Adrenal gland (tissue), 19 donors: Measurements from ENCODE around the gene GIPR. TPM values are rescaled to one million over a fixed set of nuclear protein-coding genes. Genes with fewer than 3 reads are reported as not detected.
"Not testable (repeated sequence)": the region's sequence is repeated elsewhere in the genome, so short reads cannot be mapped to it uniquely, and the experiment has no call there.

Experiments used
- DNase-seq, 7 donors: peaks; one replicate each; pipeline ENCODE4 v3.0.0-alpha.2; 2019 to 2020
- H3K27ac ChIP-seq, 5 donors: fragments of 200-600 bp; sonication (generic) in 4 of 5; 1 replicate in 3 of 5; 2 replicates in 2 of 5; pipeline versions ENCODE4 v1.5.1 to v1.8.0; 2016 to 2020; ENCODE audit warnings: mild to moderate bottlenecking in 1 of 5
- H3K27me3 ChIP-seq: fragments of 200-600 bp; 2 replicates; pipeline ENCODE4 v1.8.0; 2021
- H3K36me3 ChIP-seq, 2 donors: fragments of 200-600 bp; replicated peaks in 1 of 2; 1 replicate in 1 of 2; 2 replicates in 1 of 2; pipeline versions ENCODE4 v1.5.1 to v1.8.0; 2018 to 2022
- H3K4me1 ChIP-seq, 2 donors: fragments of 200-600 bp; replicated peaks in 1 of 2; 1 replicate in 1 of 2; 2 replicates in 1 of 2; pipeline versions ENCODE4 v1.5.1 to v1.8.0; 2018 to 2021
- H3K4me3 ChIP-seq, 4 donors: fragments of 200-600 bp; sonication (generic) in 3 of 4; one replicate each; pipeline ENCODE4 v1.5.1; 2016 to 2018
- H3K9me3 ChIP-seq, 3 donors: fragments of 200-600 bp; sonication (generic) in 1 of 3; replicated peaks in 1 of 3; 1 replicate in 2 of 3; 2 replicates in 1 of 3; pipeline versions ENCODE4 v1.5.1 to v1.8.0; 2016 to 2021
- CTCF ChIP-seq, 6 experiments: fragments of 450-650 bp in 4 of 6; fragments of 200-600 bp in 2 of 6; sonication (generic) in 1 of 6; IDR thresholded peaks; 1 replicate in 5 of 6; 2 replicates in 1 of 6; pipeline versions ENCODE4 v1.5.1 to v1.8.0; 2016 to 2021; ENCODE audit warnings: antibody characterized with exemption in 6 of 6, mild to moderate bottlenecking in 2 of 6, moderate library complexity in 1 of 6
- POLR2A ChIP-seq, 2 donors: fragments of 450-650 bp; IDR thresholded peaks; one replicate each; pipeline ENCODE4 v1.6.1; 2017; ENCODE audit warnings: antibody characterized with exemption in 2 of 2, mild to moderate bottlenecking in 2 of 2, moderate library complexity in 1 of 2
- WGBS, 4 donors: extraction: QIAGEN DNeasy Blood & Tissue Kit in 2 of 4; methylation state at CpG; one replicate each; pipeline versions ENCODE4 v1.1.5 to v1.1.7; 2013 to 2017; 5-methylcytosine and 5-hydroxymethylcytosine counted together
- intact Hi-C, 2 donors: fragments of 100-400 bp; cut with DNase I; formaldehyde crosslinking; loops; one replicate each; pipeline versions ENCODE4 v1.14.1 to v1.15.0; 2022 to 2023
- long read RNA-seq, 10 donors: library from polyadenylated mRNA in 3 of 10; unstranded in 2 of 10; stranded (forward) in 1 of 10; transcript quantifications; one replicate each; pipeline ENCODE4 v2.0.0 and lab custom pipeline, GENCODE V29; 2021 to 2026
- polyA plus RNA-seq, 3 donors: library from polyadenylated mRNA; stranded (reverse); fragments of 200-250 nt in 2 of 3; fragments of 350-450 nt in 1 of 3; fragmentation: Illumina TruSeq in 1 of 3; extraction: RNeasy Lipid Tissue Mini Kit (QIAGEN cat#74804) in 1 of 3; gene quantifications; one replicate each; pipeline ENCODE4 v1.2.3, GENCODE V29; 2013 to 2014
- total RNA-seq, 9 donors: library from RNA; depleted of rRNA in 4 of 9; stranded (reverse); fragments of >200 nt in 4 of 9; fragments of 120-200 nt in 1 of 9; fragmentation: NEBNext Ultra II Directional in 1 of 9; extraction: Animal tissue kit (Norgen Biotek cat#: 25700) in 1 of 9; gene quantifications; one replicate each; pipeline versions ENCODE4 v1.1.0 to v1.2.4, GENCODE V29; 2013 to 2023
- donor health status: healthy with polysubstance abuse.
- donor health status: Bipolar disorder and iron deficiency.
- donor health status: DM: yes; HTN: yes; CAD: no.
- donor health status: DM: no; HTN: no; CAD: no.
- donor health status: DM: no; HTN: no; CAD: no.
- donor health status: DM: yes; HTN: yes; CAD: no.

GIPR gene
- 1 to 10 TPM in 1 of 9 donors, under 1 TPM in 5, not detected in 3; 0.28 to 1.3 (median 0.70) TPM for total RNA-seq
- 1 to 10 TPM in 1 of 3 donors, under 1 TPM in 1, not detected in 1; 0.80 to 1.8 TPM for polyA plus RNA-seq
- long read RNA-seq, donor 1: 0 reads
- long read RNA-seq, donor 2: 0 reads
- long read RNA-seq, donor 3: 0 reads
- long read RNA-seq, donor 4: 0 reads
- long read RNA-seq, donor 5: 0 reads
- long read RNA-seq, donor 6: 0 reads
- long read RNA-seq, donor 7: 0 reads
- long read RNA-seq, donor 8: 0 reads
- long read RNA-seq, donor 9, partial matches to known transcripts: 465 of 465 reads
- long read RNA-seq, donor 9, other reads (novel, unspliced or antisense): 0 of 465 reads
- long read RNA-seq, donor 10: 0 reads

- Histone ChIP-seq H3K27me3 (peaks cover 22% of the 10 kb centered on the region), H3K4me3 (peak within 1 kb of the TSS in 1 of 4 donors; percentile 45), H3K9me3 (no peaks in the 10 kb centered on the region), H3K4me1 (peaks cover 15 to 18% of the 10 kb centered on the region in 2 donors), H3K27ac (no peak within 1 kb of the TSS), H3K36me3 (no peaks in the 10 kb centered on the region)
- TF ChIP-seq CTCF (IDR thresholded peaks at IDR 0.05) (no peak), POLR2A (IDR thresholded peaks at IDR 0.05) (no peak)
- WGBS, 4 donors: 14 to 43% (median 19%) methylated on average over 6 to 15 of the region's 15 CpGs
- DNase-seq: peak in 3 of 7 donors; percentile 30 to 39 (median 31)
- intact Hi-C loops: no loop called here
Observed at GRCh38 chr19:45667620-45668341, at the start of gene GIPR. GIPR (plus strand) TSS chr19:45668221; CDS start chr19:45669521, 1,300 bp downstream.

GRCh38 chr19:45621389-45621788 is 46.6 kb upstream of the GIPR start:
- Histone ChIP-seq H3K27me3 (no peaks in the 10 kb centered on the region), H3K4me1 (no peaks in the 10 kb centered on the region), H3K27ac (no peak overlapping the region), H3K9me3 (no peaks in the 10 kb centered on the region), H3K36me3 (peaks cover 0 to 62% of the 10 kb centered on the region in 2 donors), H3K4me3 (no peak overlapping the region)
- WGBS, 4 donors: 89 to 97% (median 92%) methylated on average over 12 to 17 of the region's 17 CpGs
- intact Hi-C loops: no loop called here
- TF ChIP-seq CTCF (IDR thresholded peaks at IDR 0.05) (no peak), POLR2A (IDR thresholded peaks at IDR 0.05) (no peak)
- DNase-seq: no peak

- TF ChIP-seq CTCF (IDR thresholded peaks at IDR 0.05) (no peak), POLR2A (IDR thresholded peaks at IDR 0.05) (no peak)
- Histone ChIP-seq H3K4me1 (no peaks in the 10 kb centered on the region), H3K4me3 (no peak overlapping the region), H3K9me3 (no peaks in the 10 kb centered on the region), H3K27ac (no peak overlapping the region), H3K36me3 (peaks cover 0 to 61% of the 10 kb centered on the region in 2 donors), H3K27me3 (no peaks in the 10 kb centered on the region)
- WGBS, 4 donors: 86 to 89% (median 88%) methylated on average over 6 of the region's 6 CpGs
- intact Hi-C loops: no loop called here
- DNase-seq: no peak
Observed at GRCh38 chr19:45621976-45622503, 46.0 kb upstream of the GIPR start.

GRCh38 chr19:45623984-45624383 is 44.0 kb upstream of the GIPR start:
- Histone ChIP-seq H3K27me3 (no peaks in the 10 kb centered on the region), H3K9me3 (no peaks in the 10 kb centered on the region), H3K4me1 (no peaks in the 10 kb centered on the region), H3K27ac (no peak overlapping the region), H3K4me3 (no peak overlapping the region), H3K36me3 (peaks cover 0 to 63% of the 10 kb centered on the region in 2 donors)
- TF ChIP-seq POLR2A (IDR thresholded peaks at IDR 0.05) (no peak), CTCF (IDR thresholded peaks at IDR 0.05) (no peak)
- DNase-seq: no peak
- WGBS, 4 donors: 94 to 100% (median 97%) methylated on average over 1 of the region's 1 CpG
- intact Hi-C loops: no loop called here

- intact Hi-C loops: not testable (repeated sequence)
- peaks cover 0 to 39% of the 10 kb centered on the region in 2 donors for H3K36me3 ChIP-seq
Observed at GRCh38 chr19:45628219-45628618, 39.8 kb upstream of the GIPR start.

More at GRCh38 chr19:45628219-45628618, 39.8 kb upstream of the GIPR start:
- H3K9me3 ChIP-seq, H3K27ac ChIP-seq, H3K27me3 ChIP-seq, H3K4me1 ChIP-seq, DNase-seq, H3K4me3 ChIP-seq: not testable (repeated sequence)
- 88 to 96% (median 94%) methylated on average over 6 to 7 of the region's 7 CpGs for WGBS, 4 donors
